Spleen (tissue), 7 donors: ENCODE results near the gene CBX2.

ENCODE experiments used
- CTCF ChIP-seq, 11 experiments: fragments of 200-600 bp in 7 of 11; fragments of 450-650 bp in 4 of 11; sonication (generic) in 4 of 11; IDR thresholded peaks in 8 of 11; conservative IDR thresholded peaks in 3 of 11; 1 replicate in 7 of 11; 2 replicates in 4 of 11; pipeline versions ENCODE4 v1.4.0 to v1.8.0; 2016 to 2021; ENCODE audit warnings: antibody characterized with exemption in 11 of 11, inconsistent platforms in 4 of 11, mild to moderate bottlenecking in 1 of 11
- POLR2AphosphoS5 ChIP-seq, 3 donors: sonication (generic); formaldehyde crosslinking; IDR thresholded peaks; one replicate each; pipeline ENCODE4 v1.5.1; 2017; ENCODE audit warnings: antibody characterized with exemption in 3 of 3
- donor health status: DM: no; HTN: no; CAD: no; lungs with moderate emphysema.
- donor health status: DM: no; HTN: no; CAD: no.
- donor health status: DM: no; HTN: no; CAD: no.

- no peak for TF ChIP-seq POLR2AphosphoS5 (IDR thresholded peaks at IDR 0.05)
- no peak for TF ChIP-seq CTCF (IDR thresholded peaks at IDR 0.05 in 8 of 11, conservative IDR thresholded peaks at IDR 0.05 in 3 of 11)
Observed at GRCh38 chr17:79760197-79760906, 17.6 kb upstream of the CBX2 start.
